K562 (cell line): ENCODE results near the gene CPT1C. TPM values are rescaled to one million over a fixed set of nuclear protein-coding genes. Genes with fewer than 3 reads are reported as not detected.

ENCODE experiments used
- ARNT ChIP-seq, 2 experiments: fragments of 450-650 bp; IDR thresholded peaks; 2 replicates each; pipeline ENCODE4 v1.6.1; 2016; ENCODE audit warnings: mild to moderate bottlenecking in 1 of 2
- BHLHE40 ChIP-seq: IDR thresholded peaks from 2 replicates; pipeline ENCODE4 v1.6.1; 2011; ENCODE audit warnings: low read length, improper control_type of control experiment
- CBX2 ChIP-seq: fragments of 200-600 bp; sonication (generic); IDR thresholded peaks from one replicate; pipeline ENCODE4 v1.6.1; 2012; ENCODE audit warnings: mild to moderate bottlenecking, low read length, inconsistent platforms; ENCODE audit not compliant: insufficient read depth, poor library complexity, severe bottlenecking
- HDAC1 ChIP-seq, 2 experiments: fragments of 450-650 bp; IDR thresholded peaks; 2 replicates each; pipeline ENCODE4 v1.6.1; 2016 to 2017; ENCODE audit warnings: inconsistent platforms in 1 of 2, mild to moderate bottlenecking in 1 of 2, moderate library complexity in 1 of 2
- MAFG ChIP-seq: fragments of 450-650 bp; conservative IDR thresholded peaks from 2 replicates; pipeline ENCODE4 v1.6.1; 2016; ENCODE audit warnings: missing genetic modification characterization, missing compliant biosample characterization
- MCM3 ChIP-seq: fragments of 450-650 bp; IDR thresholded peaks from 2 replicates; pipeline ENCODE4 v1.6.1; 2016
- NFE2L1 ChIP-seq: fragments of 450-650 bp; IDR thresholded peaks from 2 replicates; pipeline ENCODE4 v1.6.1; 2016; ENCODE audit warnings: missing genetic modification characterization, low read depth, mild to moderate bottlenecking, missing compliant biosample characterization, moderate library complexity, borderline replicate concordance
- PRPF4 ChIP-seq: fragments of 200-400 bp; formaldehyde crosslinking; IDR thresholded peaks from one replicate; pipeline ENCODE4 v1.6.1; 2017; ENCODE audit warnings: low read length, low read depth, mild to moderate bottlenecking; ENCODE audit not compliant: insufficient read depth, poor library complexity, severe bottlenecking
- SNIP1 ChIP-seq: fragments of 450-650 bp; IDR thresholded peaks from 2 replicates; pipeline ENCODE4 v1.7.1; 2017; ENCODE audit warnings: low read depth, mild to moderate bottlenecking
- SOX6 ChIP-seq: fragments of 450-650 bp; IDR thresholded peaks from 2 replicates; pipeline ENCODE4 v1.6.1; 2014; ENCODE audit warnings: mild to moderate bottlenecking
- SREBF1 ChIP-seq: fragments of 150-350 bp; IDR thresholded peaks from 2 replicates; pipeline ENCODE4 v1.6.1; 2014; ENCODE audit warnings: antibody characterized with exemption, low read depth, low read length, borderline replicate concordance
- THRB ChIP-seq: fragments of 450-650 bp; formaldehyde crosslinking; conservative IDR thresholded peaks from 2 replicates; pipeline ENCODE4 v1.4.0; 2022; ENCODE audit warnings: mild to moderate bottlenecking, missing genetic modification characterization
- ZBTB26 ChIP-seq: fragments of 450-650 bp; formaldehyde crosslinking; IDR thresholded peaks from 2 replicates; pipeline ENCODE4 v1.4.0; 2022; ENCODE audit warnings: missing genetic modification characterization
- ZFP1 ChIP-seq: fragments of 450-650 bp; formaldehyde crosslinking; IDR thresholded peaks from 2 replicates; pipeline ENCODE4 v1.4.0; 2020; ENCODE audit warnings: mild to moderate bottlenecking, mixed read lengths
- ZNF280B ChIP-seq: fragments of 250-450 bp; sonication (Bioruptor Pico); IDR thresholded peaks from 2 replicates; pipeline ENCODE4 v1.5.1; 2021; ENCODE audit warnings: mild to moderate bottlenecking
- ZNF518B ChIP-seq: fragments of 250-450 bp; sonication (Bioruptor Pico); IDR thresholded peaks from 2 replicates; pipeline ENCODE4 v1.5.0; 2021; ENCODE audit warnings: mild to moderate bottlenecking, moderate library complexity
- ZNF586 ChIP-seq: fragments of 450-650 bp; formaldehyde crosslinking; conservative IDR thresholded peaks from 2 replicates; pipeline ENCODE4 v1.4.0; 2020; ENCODE audit warnings: mild to moderate bottlenecking, moderate library complexity
- ZNF778 ChIP-seq: fragments of 450-650 bp; formaldehyde crosslinking; IDR thresholded peaks from 2 replicates; pipeline ENCODE4 v1.4.0; 2020; ENCODE audit warnings: mild to moderate bottlenecking, moderate library complexity
- polyA plus RNA-seq, 8 experiments: library from polyadenylated mRNA; depleted of rRNA in 4 of 8; stranded (reverse) in 5 of 8; unstranded in 3 of 8; fragments of >200 nt; fragmentation: Nextera tagmentation in 2 of 8; fragmentation: Illumina TruSeq in 1 of 8; extraction: Ambion mirVana in 2 of 8; extraction: Trizol in 1 of 8; gene quantifications; 2 replicates each; pipeline versions ENCODE4 v1.2.1 to v1.2.3, GENCODE V29; 2011 to 2014; ENCODE audit warnings: inconsistent platforms in 1 of 8, missing spikeins in 1 of 8
- total RNA-seq, 7 experiments: library from RNA; depleted of rRNA in 6 of 7; stranded (reverse); fragments of >200 nt in 6 of 7; fragmentation: Illumina TruSeq in 2 of 7; extraction: Trizol in 2 of 7; gene quantifications; 2 replicates each; pipeline versions ENCODE4 v1.2.1 to v1.2.3, GENCODE V29; 2011 to 2021; ENCODE audit warnings: low replicate concordance in 1 of 7

Gene CPT1C
- total and polyA plus RNA-seq, 9 of the 15 experiments (the other 6 are each of a cell fraction or from before 2014, with no cell fraction given): 1.9 to 12.3 (median 3.0) TPM

GRCh38 chr19:49664171-49665035 is 26.5 kb upstream of the CPT1C start (continued):
- TF ChIP-seq CBX2 (no peak), MAFG (no peak), ZFP1 (CRISPR knock-in tag) (no peak), THRB (CRISPR knock-in tag) (no peak), ZBTB26 (no peak), ARNT (IDR thresholded peaks at IDR 0.05) (no peak), BHLHE40 (peak; percentile 61), SREBF1 (no peak), PRPF4 (no peak), MCM3 (no peak), HDAC1 (IDR thresholded peaks at IDR 0.05) (peak in 1 of 2 experiments; percentile 74; a peak in 2 of 4 replicates), NFE2L1 (no peak), ZNF586 (CRISPR knock-in tag) (no peak), ZNF280B (CRISPR knock-in tag) (no peak), SNIP1 (no peak), ZNF518B (CRISPR knock-in tag) (no peak), SOX6 (no peak), ZNF778 (CRISPR knock-in tag) (no peak)
